HEK293 (cell line): Measurements from ENCODE around the gene BCL2.

Source experiments
- CTCF ChIA-PET: fragments of 350-600 bp; formaldehyde crosslinking; extraction: SDS; loops from one replicate; lab custom pipeline; 2021; ENCODE audit warnings: antibody characterized with exemption; lab: Yijun Ruan, JAX
- POLR2A ChIA-PET: fragments of 300-600 bp; formaldehyde crosslinking; extraction: SDS; loops from one replicate; lab custom pipeline; 2020; ENCODE audit warnings: antibody characterized with exemption, inconsistent platforms; lab: Yijun Ruan, JAX
- H3K27ac ChIP-seq: fragments of 200-500 bp; sonication (Bioruptor generic); 2 replicates; pipeline ENCODE4 v1.5.1; 2014; ENCODE audit warnings: low read depth, low read length, control low read depth, inconsistent platforms; ENCODE audit errors: extremely low read depth
- H3K36me3 ChIP-seq, 2 experiments: fragments of 200-500 bp in 1 of 2; sonication (Bioruptor generic) in 1 of 2; 1 replicate in 1 of 2; 2 replicates in 1 of 2; pipeline ENCODE4 v1.5.1; 2014 to 2017; ENCODE audit warnings: inconsistent platforms in 2 of 2, low read length in 2 of 2; ENCODE audit not compliant: control insufficient read depth in 2 of 2, insufficient read depth in 1 of 2
- H3K4me1 ChIP-seq: fragments of 200-500 bp; sonication (Bioruptor generic); 2 replicates; pipeline ENCODE4 v1.5.1; 2014; ENCODE audit warnings: mild to moderate bottlenecking, low read length, inconsistent platforms; ENCODE audit not compliant: control insufficient read depth, insufficient read depth
- H3K4me3 ChIP-seq: 2 replicates; pipeline ENCODE4 v1.5.1; 2011; ENCODE audit warnings: low read depth, mild to moderate bottlenecking, control low read depth, low read length, moderate library complexity
- H3K9me3 ChIP-seq: fragments of 200-500 bp; sonication (Bioruptor generic); 2 replicates; pipeline ENCODE4 v1.5.1; 2014; ENCODE audit warnings: low read depth, low read length, inconsistent platforms; ENCODE audit not compliant: control insufficient read depth, insufficient read depth
- GFI1B ChIP-seq: fragments of 450-650 bp; formaldehyde crosslinking; IDR thresholded peaks from 2 replicates; pipeline ENCODE4 v1.5.1; 2016; ENCODE audit warnings: missing biosample characterization, missing genetic modification characterization
- GLI4 ChIP-seq: fragments of 450-650 bp; formaldehyde crosslinking; IDR thresholded peaks from 2 replicates; pipeline ENCODE4 v1.5.1; 2016; ENCODE audit warnings: missing biosample characterization, missing genetic modification characterization
- HOXA7 ChIP-seq: sonication (generic); formaldehyde crosslinking; IDR thresholded peaks from 2 replicates; pipeline ENCODE4 v1.8.1; 2022; ENCODE audit warnings: missing genetic modification reagents, borderline replicate concordance
- SCRT1 ChIP-seq: fragments of 450-650 bp; formaldehyde crosslinking; IDR thresholded peaks from 2 replicates; pipeline ENCODE4 v1.5.1; 2016; ENCODE audit warnings: missing biosample characterization, missing genetic modification characterization, borderline replicate concordance
- ZFP41 ChIP-seq: fragments of 450-650 bp; formaldehyde crosslinking; IDR thresholded peaks from 2 replicates; pipeline ENCODE4 v1.5.1; 2016; ENCODE audit warnings: missing biosample characterization, missing genetic modification characterization, borderline replicate concordance
- ZNF174 ChIP-seq: fragments of 450-650 bp; formaldehyde crosslinking; IDR thresholded peaks from 2 replicates; pipeline ENCODE4 v1.5.0; 2017; ENCODE audit warnings: missing biosample characterization, mild to moderate bottlenecking, missing genetic modification characterization
- ZNF19 ChIP-seq: fragments of 450-650 bp; formaldehyde crosslinking; IDR thresholded peaks from 2 replicates; pipeline ENCODE4; 2016; ENCODE audit warnings: missing biosample characterization, missing genetic modification characterization, low read depth
- ZNF2 ChIP-seq: fragments of 450-650 bp; formaldehyde crosslinking; IDR thresholded peaks from 2 replicates; pipeline ENCODE4 v1.5.1; 2016; ENCODE audit warnings: missing biosample characterization, missing genetic modification characterization
- ZNF202 ChIP-seq: fragments of 450-650 bp; formaldehyde crosslinking; IDR thresholded peaks from 2 replicates; pipeline ENCODE4 v1.5.1; 2016; ENCODE audit warnings: missing biosample characterization, missing genetic modification characterization, borderline replicate concordance
- ZNF248 ChIP-seq: fragments of 450-650 bp; formaldehyde crosslinking; IDR thresholded peaks from 2 replicates; pipeline ENCODE4 v1.5.1; 2017; ENCODE audit warnings: missing biosample characterization, missing genetic modification characterization
- ZNF341 ChIP-seq: fragments of 450-650 bp; formaldehyde crosslinking; IDR thresholded peaks from 2 replicates; pipeline ENCODE4; 2016; ENCODE audit warnings: low read depth, missing biosample characterization, missing genetic modification characterization
- ZNF366 ChIP-seq: fragments of 450-650 bp; formaldehyde crosslinking; conservative IDR thresholded peaks from 2 replicates; pipeline ENCODE4 v1.5.1; 2016; ENCODE audit warnings: missing biosample characterization, missing genetic modification characterization
- ZNF423 ChIP-seq: fragments of 450-650 bp; formaldehyde crosslinking; IDR thresholded peaks from 2 replicates; pipeline ENCODE4 v1.5.1; 2016; ENCODE audit warnings: missing biosample characterization, missing genetic modification characterization
- ZNF473 ChIP-seq: fragments of 450-650 bp; formaldehyde crosslinking; IDR thresholded peaks from 2 replicates; pipeline ENCODE4 v1.5.1; 2017; ENCODE audit warnings: missing biosample characterization, missing genetic modification characterization
- ZNF585B ChIP-seq: fragments of 450-650 bp; formaldehyde crosslinking; IDR thresholded peaks from 2 replicates; pipeline ENCODE4 v1.5.1; 2016; ENCODE audit warnings: missing biosample characterization, missing genetic modification characterization
- ZNF596 ChIP-seq: fragments of 450-650 bp; IDR thresholded peaks from 2 replicates; pipeline ENCODE4 v1.5.0; 2018; ENCODE audit warnings: missing biosample characterization, mild to moderate bottlenecking, missing genetic modification characterization, moderate library complexity
- ZNF610 ChIP-seq: fragments of 450-650 bp; formaldehyde crosslinking; IDR thresholded peaks from 2 replicates; pipeline ENCODE4 v1.5.1; 2016; ENCODE audit warnings: missing biosample characterization, missing genetic modification characterization, borderline replicate concordance
- ZNF623 ChIP-seq: fragments of 450-650 bp; formaldehyde crosslinking; IDR thresholded peaks from 2 replicates; pipeline ENCODE4 v1.5.1; 2016; ENCODE audit warnings: missing biosample characterization, missing genetic modification characterization
- ZNF626 ChIP-seq: fragments of 450-650 bp; sonication (Bioruptor Pico); formaldehyde crosslinking; IDR thresholded peaks from 2 replicates; pipeline ENCODE4 v1.5.1; 2018; ENCODE audit warnings: missing biosample characterization, missing genetic modification characterization, inconsistent platforms
- ZNF658 ChIP-seq: fragments of 450-650 bp; formaldehyde crosslinking; IDR thresholded peaks from 2 replicates; pipeline ENCODE4; 2016; ENCODE audit warnings: missing biosample characterization, missing genetic modification characterization
- ZNF747 ChIP-seq: fragments of 450-650 bp; formaldehyde crosslinking; IDR thresholded peaks from 2 replicates; pipeline ENCODE4 v1.5.1; 2016; ENCODE audit warnings: missing biosample characterization, missing genetic modification characterization
- ZNF768 ChIP-seq: fragments of 450-650 bp; formaldehyde crosslinking; IDR thresholded peaks from 2 replicates; pipeline ENCODE4 v1.5.1; 2018; ENCODE audit warnings: missing biosample characterization, mild to moderate bottlenecking, missing genetic modification characterization
- ZNF792 ChIP-seq: fragments of 450-650 bp; formaldehyde crosslinking; IDR thresholded peaks from 2 replicates; pipeline ENCODE4 v1.5.1; 2016; ENCODE audit warnings: missing biosample characterization, missing genetic modification characterization
- ZNF837 ChIP-seq: fragments of 450-650 bp; formaldehyde crosslinking; IDR thresholded peaks from 2 replicates; pipeline ENCODE4 v1.5.1; 2016; ENCODE audit warnings: missing biosample characterization, missing genetic modification characterization
- TF ChIP-seq, protein P1 (sequence below): fragments of 450-650 bp; formaldehyde crosslinking; IDR thresholded peaks from 2 replicates; pipeline ENCODE4 v1.5.1; 2016; ENCODE audit warnings: missing biosample characterization, missing genetic modification characterization, borderline replicate concordance
- TF ChIP-seq, protein P2 (sequence below): fragments of 450-650 bp; IDR thresholded peaks from 2 replicates; pipeline ENCODE4 v1.5.1; 2018; ENCODE audit warnings: missing biosample characterization, missing genetic modification characterization

Gene BCL2

GRCh38 chr18:63182310-63182772 lies 137.2 kb downstream of the BCL2 start:
- ChIA-PET POLR2A (interaction anchor here (0.6 kb wide), 1 partner anchor 91 kb away, joined by 3 read pairs; no protein-coding TSS in a partner anchor), CTCF (interaction anchor here (0.6 kb wide), 1 partner anchor 141 kb away, joined by 5 read pairs; no protein-coding TSS in a partner anchor)
- Histone ChIP-seq H3K27ac (no peak overlapping the region), H3K9me3 (no peaks in the 10 kb centered on the region), H3K4me3 (no peak overlapping the region), H3K36me3 (no peaks in the 10 kb centered on the region), H3K4me1 (peaks cover 29% of the 10 kb centered on the region)
- TF ChIP-seq ZNF747: no peak
- TF ChIP-seq ZNF341 (tag by site-specific recombination): peak; percentile 66
- TF ChIP-seq, protein P1, sequence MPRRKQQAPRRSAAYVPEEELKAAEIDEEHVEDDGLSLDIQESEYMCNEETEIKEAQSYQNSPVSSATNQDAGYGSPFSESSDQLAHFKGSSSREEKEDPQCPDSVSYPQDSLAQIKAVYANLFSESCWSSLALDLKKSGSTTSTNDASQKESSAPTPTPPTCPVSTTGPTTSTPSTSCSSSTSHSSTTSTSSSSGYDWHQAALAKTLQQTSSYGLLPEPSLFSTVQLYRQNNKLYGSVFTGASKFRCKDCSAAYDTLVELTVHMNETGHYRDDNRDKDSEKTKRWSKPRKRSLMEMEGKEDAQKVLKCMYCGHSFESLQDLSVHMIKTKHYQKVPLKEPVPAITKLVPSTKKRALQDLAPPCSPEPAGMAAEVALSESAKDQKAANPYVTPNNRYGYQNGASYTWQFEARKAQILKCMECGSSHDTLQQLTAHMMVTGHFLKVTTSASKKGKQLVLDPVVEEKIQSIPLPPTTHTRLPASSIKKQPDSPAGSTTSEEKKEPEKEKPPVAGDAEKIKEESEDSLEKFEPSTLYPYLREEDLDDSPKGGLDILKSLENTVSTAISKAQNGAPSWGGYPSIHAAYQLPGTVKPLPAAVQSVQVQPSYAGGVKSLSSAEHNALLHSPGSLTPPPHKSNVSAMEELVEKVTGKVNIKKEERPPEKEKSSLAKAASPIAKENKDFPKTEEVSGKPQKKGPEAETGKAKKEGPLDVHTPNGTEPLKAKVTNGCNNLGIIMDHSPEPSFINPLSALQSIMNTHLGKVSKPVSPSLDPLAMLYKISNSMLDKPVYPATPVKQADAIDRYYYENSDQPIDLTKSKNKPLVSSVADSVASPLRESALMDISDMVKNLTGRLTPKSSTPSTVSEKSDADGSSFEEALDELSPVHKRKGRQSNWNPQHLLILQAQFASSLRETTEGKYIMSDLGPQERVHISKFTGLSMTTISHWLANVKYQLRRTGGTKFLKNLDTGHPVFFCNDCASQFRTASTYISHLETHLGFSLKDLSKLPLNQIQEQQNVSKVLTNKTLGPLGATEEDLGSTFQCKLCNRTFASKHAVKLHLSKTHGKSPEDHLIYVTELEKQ: no peak
- TF ChIP-seq ZNF792 (tag by site-specific recombination): no peak

DNA sequence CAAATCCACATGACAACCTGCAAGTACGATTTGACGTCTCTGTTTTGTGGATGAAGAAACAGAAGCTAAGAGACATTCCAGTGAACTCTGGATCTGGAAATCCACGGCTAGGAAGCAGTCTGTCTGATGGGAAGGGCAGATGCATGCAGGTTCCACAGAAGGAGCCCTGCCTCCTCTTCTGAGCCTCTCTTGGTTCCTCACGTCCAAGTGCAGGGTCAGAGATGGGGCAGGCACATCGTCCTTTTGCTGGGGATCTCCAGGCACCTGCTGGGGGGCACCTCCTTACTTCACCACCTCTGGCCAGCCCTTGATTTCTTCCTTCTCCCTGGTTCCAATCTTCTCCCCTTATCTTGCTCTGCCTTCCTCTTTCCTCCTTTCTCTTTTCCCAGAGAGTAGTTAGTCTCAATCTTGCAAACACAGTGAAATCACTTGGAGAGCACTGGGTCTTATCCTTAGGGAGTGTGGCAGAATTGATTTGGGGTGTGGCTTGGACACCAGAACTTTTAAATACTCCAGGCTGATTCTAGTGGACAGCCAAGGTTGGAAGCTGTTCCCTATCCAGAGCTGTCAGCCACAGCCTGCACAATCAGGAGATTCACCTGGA lies 137.8 kb downstream of the BCL2 start:
- peaks cover 24% of the 10 kb centered on the region for H3K4me1 ChIP-seq
- no peak overlapping the region for H3K27ac ChIP-seq
- CTCF ChIA-PET: interaction anchor here (0.6 kb wide), 1 partner anchor 142 kb away, joined by 5 read pairs; no protein-coding TSS in a partner anchor
- TF ChIP-seq ZNF837 (tag by site-specific recombination) (no peak), ZFP41 (tag by site-specific recombination) (no peak), ZNF473 (tag by site-specific recombination) (no peak)
- H3K36me3 ChIP-seq: no peaks in the 10 kb centered on the region
- H3K4me3 ChIP-seq: no peak overlapping the region
- POLR2A ChIA-PET: interaction anchor here (0.6 kb wide), 1 partner anchor 91 kb away, joined by 3 read pairs; no protein-coding TSS in a partner anchor
- H3K9me3 ChIP-seq: no peaks in the 10 kb centered on the region

- Histone ChIP-seq H3K4me3 (no peak overlapping the region), H3K4me1 (peaks cover 17% of the 10 kb centered on the region), H3K27ac (no peak overlapping the region), H3K36me3 (no peaks in the 10 kb centered on the region), H3K9me3 (no peaks in the 10 kb centered on the region)
- no peak for TF ChIP-seq ZNF585B
- TF ChIP-seq ZNF2: no peak
- no peak for TF ChIP-seq ZNF596 (tag by site-specific recombination)
- no peak for TF ChIP-seq ZNF174 (tag by site-specific recombination)
- no peak for TF ChIP-seq GFI1B
- TF ChIP-seq ZNF623: no peak
- TF ChIP-seq ZNF366: no peak
- no peak for TF ChIP-seq ZNF202 (tag by site-specific recombination)
- TF ChIP-seq, protein P2, sequence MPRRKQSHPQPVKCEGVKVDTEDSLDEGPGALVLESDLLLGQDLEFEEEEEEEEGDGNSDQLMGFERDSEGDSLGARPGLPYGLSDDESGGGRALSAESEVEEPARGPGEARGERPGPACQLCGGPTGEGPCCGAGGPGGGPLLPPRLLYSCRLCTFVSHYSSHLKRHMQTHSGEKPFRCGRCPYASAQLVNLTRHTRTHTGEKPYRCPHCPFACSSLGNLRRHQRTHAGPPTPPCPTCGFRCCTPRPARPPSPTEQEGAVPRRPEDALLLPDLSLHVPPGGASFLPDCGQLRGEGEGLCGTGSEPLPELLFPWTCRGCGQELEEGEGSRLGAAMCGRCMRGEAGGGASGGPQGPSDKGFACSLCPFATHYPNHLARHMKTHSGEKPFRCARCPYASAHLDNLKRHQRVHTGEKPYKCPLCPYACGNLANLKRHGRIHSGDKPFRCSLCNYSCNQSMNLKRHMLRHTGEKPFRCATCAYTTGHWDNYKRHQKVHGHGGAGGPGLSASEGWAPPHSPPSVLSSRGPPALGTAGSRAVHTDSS (tag by site-specific recombination): no peak
- TF ChIP-seq GLI4 (tag by site-specific recombination): no peak
- no peak for TF ChIP-seq ZNF423
- no peak for TF ChIP-seq ZNF837 (tag by site-specific recombination)
- no peak for TF ChIP-seq ZNF610
- TF ChIP-seq SCRT1: no peak
- TF ChIP-seq ZNF19 (tag by site-specific recombination): no peak
- no peak for TF ChIP-seq ZNF248 (tag by site-specific recombination)
- TF ChIP-seq ZNF658 (tag by site-specific recombination): no peak
- no peak for TF ChIP-seq ZNF768 (tag by site-specific recombination)
- no peak for TF ChIP-seq HOXA7 (CRISPR knock-in tag)
- no peak for TF ChIP-seq ZNF626 (tag by site-specific recombination)
- ChIA-PET POLR2A (no interaction called here), CTCF (no interaction called here)
Observed at GRCh38 chr18:63180971-63181376, 138.6 kb downstream of the BCL2 start.
